ENCODE results near the gene KLHDC7A. TPM values are rescaled to one million over a fixed set of nuclear protein-coding genes. Genes with fewer than 3 reads are reported as not detected.

The KLHDC7A gene
- total RNA-seq, 1 experiment from 2014 or later: not detected

Other genes starting within 250 kb of the KLHDC7A start
- gene PAX7, start 149.9 kb downstream of the KLHDC7A start, total RNA-seq (2014; rRNA removed): not detected in 2 replicates

All from PC-3 (cell line).